Fibroblast of skin of right biceps (primary cell): ENCODE results near the gene EDAR.

Source experiments
- DNase-seq: peaks from one replicate; pipeline ENCODE4 v3.0.0-alpha.2; 2013

The EDAR gene

DNA sequence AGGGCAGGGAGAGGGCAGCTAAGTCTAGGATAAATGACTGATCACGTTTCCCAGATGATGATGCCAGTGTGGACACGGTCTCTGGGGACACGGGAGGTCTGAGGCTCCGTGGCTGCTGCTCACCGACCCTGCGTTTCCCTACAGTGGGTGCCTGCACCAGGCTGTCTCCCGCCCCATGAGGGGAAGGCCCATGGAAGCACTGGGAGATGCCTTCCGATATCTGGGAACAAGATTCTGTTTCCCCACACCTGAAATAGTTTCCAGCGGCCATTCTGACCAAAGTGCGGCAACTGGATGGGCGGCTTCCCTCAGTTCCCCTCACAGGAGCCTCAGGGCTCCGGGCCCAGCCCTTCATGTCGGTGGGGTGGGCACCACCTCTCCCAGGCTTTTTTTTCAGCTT lies 83.1 kb downstream of the EDAR start:
- no peak for DNase-seq

DNA sequence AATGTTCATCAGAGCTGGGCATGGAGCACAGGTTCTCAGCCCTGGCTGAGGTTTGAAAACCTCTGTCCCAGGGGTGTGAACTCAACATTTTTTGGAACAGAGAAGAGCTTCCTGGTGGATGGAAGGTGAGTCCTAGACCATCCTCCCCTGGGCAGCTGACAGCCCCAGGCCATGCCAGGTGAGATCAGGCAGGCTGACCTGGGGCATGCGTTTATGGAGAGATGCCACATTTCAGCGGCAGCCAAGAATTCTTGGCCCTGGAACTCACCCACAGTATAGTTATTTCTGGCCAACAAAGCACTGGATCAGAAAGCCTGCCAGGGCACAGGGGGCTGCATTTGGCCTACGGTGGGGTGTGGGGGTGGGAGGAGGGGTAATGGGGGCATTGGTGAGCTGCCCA lies 83.8 kb downstream of the EDAR start:
- no peak for DNase-seq

DNA sequence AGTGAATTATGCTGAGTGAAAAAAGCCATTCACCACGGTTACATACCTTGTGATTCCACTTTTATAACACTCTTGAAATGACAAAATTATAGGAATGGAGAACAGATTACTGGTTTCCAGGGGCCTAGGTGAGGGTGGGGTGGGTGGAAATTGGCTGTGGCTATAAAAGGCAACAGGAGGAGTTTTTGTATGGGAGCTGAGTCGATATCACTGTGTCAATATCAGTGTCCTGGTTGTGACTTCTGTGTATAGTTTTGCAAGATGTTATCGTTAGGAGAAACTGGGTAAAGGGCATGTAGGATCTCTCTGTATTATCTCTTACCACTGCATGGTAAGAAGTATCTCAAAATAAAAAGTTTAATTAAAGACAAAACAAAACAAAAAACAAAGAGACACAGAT lies 84.3 kb downstream of the EDAR start:
- DNase-seq = no peak

DNA sequence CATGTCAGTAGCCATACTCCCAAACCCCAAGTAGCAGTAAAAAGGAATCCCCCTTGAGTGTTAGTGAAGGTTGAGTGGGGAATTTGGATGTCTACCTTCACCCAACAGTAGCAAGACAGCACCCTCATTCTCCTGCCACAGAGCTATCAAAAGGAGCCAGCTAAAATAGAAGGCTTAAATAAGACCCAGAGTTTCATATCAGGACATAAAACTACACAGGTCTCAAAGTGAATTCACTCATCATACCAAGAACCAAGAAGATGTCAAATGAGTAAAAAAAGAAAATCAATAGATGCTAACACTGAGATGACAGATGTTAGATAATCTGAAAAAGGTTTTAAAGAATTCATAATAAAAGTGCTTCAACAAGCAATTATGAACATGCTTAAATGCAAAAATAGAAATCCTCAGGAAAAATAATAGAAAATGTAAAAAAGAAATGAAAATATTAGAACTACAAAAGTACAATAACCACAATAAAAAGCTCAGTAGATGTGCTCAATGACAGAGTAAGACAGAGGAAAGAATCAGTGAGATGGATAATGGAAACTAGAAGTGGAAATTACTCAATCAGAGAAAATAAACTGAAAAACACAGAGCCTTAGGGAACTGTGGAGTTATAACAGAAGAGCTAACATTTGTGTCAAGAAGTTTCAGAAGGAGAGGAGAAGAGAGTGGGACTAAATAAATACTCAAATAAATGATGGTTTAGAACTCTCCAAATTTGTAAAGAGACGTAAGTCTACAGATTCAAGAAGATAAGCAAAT lies 90.5 kb downstream of the EDAR start:
- DNase-seq = no peak

DNA sequence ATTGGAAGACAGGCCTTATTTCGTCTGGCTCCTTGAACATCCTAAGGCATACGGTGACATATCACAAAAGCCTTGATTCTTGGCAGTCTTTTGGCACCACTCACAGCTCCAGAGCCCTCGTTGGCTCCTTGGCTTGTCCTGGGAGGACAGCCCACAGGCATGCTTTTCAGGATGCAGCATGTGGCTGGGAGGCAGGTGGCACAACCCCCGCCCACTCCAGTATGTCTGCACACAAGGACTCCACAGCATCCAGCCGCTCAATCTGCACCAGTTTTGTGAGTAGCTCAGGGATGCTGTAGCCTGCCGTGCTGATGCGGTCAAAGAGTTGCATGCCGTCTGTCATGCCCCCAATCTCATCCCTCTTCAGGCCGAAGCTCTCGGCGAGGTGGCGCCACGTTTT lies 92.3 kb downstream of the EDAR start:
- no peak for DNase-seq

DNA sequence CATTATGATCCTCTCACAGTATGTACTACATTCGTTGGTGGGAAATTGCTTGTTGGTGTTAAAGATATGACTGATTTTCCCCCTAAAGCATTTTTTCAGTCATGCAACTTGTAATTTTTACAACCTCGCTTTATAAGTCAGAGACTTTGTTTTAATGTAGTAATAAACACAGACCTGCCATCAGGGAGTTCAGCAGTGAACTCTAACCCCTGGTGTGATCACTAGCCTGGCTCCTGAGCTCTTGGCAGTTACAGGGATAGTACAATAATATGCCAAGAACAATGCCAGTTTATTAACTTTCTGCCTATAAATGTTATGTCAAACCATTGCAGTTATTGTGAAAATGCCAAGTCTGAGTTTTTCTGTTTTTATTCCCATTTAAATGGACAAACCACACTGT lies 93.8 kb downstream of the EDAR start:
- DNase-seq = no peak

DNA sequence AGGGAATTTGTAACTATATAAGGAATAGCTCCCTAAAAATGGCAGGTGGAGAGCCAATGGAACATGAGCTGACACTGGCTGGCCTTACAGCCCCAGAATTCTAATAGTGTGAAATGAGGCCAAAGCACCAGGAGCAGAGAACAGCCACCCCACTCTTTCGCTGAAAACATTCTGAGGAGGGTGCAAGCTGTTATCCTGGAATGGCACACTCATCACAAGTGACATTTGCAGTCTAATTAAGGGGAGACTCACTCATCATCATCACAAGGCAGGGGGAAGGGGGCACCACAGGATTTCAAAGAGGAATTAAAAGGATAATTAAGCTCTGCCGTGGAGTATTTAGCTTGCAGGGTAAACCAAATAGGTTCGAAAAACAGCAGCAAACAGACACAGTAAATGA lies 94.3 kb downstream of the EDAR start:
- no peak for DNase-seq

DNA sequence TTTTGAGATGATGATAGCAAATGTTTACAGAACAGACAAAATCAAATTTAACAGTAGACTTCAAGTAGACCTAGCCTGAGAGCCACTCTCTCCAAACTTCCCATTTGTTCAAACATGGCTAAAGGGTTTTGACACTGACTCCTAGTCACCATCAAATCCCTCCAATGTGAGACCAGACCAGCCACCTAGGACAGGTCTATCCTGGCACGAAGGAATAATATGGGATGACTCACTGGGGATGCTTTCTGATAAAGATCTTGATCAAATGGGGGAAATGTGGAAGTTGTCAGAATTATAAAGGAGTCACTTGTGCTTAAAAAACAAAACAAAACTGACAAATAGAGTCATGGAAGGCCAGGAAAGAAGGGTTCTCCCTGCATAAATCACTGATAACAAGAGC lies 95.7 kb downstream of the EDAR start:
- no peak for DNase-seq

DNA sequence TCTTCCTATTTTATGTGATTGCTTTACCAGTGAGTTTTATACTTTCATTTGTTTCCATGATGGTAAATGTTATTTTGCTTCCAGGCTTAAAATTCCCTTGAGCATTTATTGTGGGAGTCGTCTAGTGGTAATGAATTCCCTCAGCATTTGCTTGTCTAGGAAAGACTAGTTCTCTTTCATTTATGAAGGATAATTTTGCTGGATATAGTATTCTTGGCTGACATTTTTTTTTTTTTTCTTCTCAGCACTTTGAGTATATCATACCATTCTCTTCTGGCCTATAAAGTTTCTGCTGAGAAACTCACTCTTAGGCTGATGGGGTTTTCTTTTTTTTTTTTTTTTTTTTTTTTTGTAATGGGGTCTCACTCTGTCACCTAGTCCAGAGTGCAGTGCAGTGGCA lies 99.1 kb downstream of the EDAR start:
- no peak for DNase-seq

DNA sequence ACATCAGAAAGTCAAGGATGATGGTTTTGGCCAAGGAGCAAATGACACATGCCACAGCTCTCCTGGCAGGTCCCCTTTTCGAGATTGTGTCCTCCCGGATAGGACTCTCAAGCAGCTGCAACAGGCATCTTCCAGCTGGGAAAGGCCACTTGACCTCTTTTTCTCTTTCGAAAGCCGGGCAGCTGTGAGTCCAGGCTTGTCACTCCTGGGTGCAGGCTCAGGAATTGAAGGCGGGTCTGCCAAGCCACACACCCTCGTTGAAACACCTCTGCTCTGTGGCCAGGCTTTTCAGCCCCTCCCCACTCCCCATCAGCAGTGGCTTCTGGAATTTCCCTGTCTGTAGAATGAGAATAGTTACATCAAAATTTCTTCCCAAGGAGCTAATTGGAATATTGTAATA lies 104.4 kb downstream of the EDAR start:
- DNase-seq = no peak

DNA sequence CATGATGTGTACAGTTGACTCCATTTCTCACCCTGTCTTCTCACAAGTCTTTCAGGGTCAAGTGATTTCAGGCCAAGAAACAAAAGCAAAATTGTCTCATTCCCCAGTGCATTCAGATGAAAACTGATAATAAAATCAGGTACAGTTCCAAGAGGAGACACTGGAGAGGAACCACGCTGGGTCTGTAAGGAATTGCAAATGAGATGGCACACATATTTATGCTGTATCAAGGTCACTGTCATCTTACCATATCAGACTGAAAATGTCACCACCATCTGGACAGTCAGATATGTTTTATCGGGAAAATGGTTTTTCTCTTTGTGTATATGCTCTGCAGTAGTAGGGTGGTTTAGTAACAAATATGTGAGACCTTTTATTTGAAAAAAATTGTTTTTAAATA lies 110.7 kb downstream of the EDAR start:
- DNase-seq = no peak

DNA sequence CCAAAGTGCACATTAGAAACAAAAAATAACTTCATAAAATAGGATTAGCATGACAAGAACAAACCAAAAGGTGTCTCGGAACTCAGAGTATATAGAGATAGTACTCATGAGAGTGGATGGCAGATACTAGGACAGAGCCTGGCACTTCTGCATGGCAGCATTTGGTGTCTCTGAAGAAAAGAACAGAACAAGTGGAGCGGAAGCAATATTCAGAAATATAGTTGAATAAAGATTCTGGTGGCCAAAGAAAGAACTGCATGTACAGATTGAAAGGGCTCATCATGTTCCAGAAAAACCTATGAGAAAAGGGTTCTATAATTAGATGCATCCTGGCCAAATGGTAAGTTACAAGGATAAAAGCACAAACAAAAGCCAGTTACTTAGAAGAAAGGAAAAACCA lies 111.5 kb downstream of the EDAR start:
- no peak for DNase-seq

DNA sequence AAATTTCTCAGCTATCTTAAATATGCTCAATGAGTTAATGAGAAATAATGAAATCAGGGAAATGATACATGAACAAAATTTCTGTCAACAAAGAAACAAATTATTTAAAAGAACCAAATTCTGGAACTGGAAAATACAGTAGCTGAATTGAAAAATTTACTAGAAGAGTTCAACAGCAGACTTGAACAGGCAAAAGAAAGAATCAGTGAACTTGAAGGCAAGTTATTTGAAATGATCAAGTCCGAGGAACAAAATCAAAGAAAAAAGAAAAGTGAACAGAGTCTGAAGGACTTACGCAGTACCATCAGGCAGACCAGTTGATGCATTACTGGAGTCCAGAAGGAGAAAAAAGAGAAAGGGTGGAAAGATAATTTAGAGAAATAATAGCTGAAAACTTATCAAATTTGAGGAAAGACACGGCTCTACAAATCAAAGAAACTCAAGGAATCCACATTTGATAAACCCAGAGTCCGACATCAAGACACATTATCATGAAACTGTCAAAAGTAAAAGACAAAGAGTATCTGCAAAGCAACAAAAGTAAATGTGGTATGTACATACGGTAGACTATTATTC lies 118.9 kb downstream of the EDAR start:
- DNase-seq = no peak

DNA sequence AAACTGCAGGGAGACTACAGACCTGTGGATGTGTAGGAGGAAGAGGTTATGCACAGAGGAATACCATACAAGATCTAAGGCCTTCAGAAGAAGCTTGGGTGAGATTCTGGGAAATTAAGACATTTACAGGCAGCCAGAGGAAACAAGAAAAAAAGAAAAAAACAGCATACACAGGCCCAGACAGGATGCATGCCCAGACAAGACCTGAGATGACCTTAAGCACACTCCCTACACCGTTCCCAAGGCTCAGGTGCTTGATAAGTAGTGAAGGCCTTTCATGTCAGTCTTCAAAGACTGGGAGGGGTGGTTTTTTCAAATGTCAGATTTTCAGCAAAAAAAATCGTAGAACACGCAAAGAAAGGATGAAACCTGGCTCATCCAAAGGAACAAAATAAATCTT lies 119.5 kb downstream of the EDAR start:
- DNase-seq = no peak

DNA sequence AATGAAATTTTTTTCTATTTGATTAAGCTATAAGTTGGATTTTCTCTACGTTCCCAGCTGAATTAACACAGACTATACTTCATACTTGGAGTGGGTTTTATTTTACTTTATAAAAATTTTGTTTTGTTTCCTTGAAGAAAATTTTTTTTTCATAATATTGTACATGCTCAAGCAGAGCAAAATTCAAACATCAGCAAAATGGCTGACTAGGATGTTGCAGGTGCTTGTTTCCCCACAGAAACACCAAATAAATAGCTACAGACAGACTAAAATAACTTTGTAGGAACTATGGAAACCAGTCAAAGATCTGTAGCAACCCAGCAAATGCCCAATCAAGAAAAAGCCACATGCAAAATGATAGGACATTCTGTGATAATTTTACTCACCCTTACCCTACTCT lies 120.1 kb downstream of the EDAR start:
- no peak for DNase-seq

DNA sequence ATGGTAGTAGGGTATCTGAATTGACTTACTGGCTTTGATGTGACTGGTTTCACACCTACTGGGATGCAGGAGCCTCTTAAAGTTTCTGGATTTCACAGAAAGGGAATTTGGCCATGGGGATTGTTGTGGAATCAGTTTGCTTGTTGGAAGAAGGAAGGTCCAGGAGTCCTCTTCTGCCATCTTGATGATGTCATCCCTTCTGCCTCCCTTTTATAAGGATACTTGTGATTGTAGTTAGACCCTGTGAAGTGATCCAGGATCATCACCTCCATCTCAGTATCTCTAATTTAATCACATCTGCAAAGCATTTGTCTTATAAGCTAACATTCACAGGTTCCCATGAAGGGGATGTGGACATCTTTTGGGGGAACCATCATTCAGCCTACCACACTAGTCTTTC lies 123.0 kb downstream of the EDAR start:
- DNase-seq = no peak

DNA sequence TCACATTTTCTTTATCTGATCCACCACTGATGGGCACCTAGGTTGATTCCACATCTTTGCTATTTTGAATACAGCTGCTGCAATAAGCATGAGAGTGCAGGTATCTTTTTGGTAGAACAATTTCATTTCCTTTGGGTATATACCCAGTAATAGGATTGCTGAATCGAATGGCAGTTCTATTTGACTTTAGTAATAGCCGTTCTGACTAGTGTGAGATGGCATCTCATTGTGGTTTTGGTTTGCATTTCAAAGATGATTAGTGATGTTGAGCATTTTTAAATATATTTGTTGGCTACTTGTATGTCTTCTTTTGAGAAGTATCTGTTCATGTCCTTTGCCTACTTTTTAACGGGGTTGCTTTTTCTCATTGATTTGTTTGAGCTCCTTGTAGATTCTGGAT lies 130.1 kb downstream of the EDAR start:
- peak; percentile 37 for DNase-seq

DNA sequence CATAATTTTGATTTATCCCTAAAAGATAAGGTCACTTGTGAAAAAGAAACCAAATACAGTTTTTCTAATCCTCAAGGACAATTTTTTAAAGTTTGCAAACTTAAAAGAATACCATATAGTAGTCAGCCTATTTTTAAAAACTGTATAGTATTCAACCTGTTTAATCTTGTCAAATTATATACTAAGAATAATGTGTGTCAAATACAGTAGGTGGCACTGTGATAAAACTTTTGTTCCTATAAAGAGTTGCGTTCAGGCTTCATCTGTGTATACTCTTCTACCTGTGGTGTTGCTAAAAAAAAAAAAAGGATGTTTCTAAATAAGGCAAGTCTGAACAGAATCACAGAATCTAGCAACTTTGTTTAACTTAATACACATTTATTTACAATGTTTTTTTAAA lies 133.8 kb downstream of the EDAR start:
- DNase-seq = peak; percentile 6

DNA sequence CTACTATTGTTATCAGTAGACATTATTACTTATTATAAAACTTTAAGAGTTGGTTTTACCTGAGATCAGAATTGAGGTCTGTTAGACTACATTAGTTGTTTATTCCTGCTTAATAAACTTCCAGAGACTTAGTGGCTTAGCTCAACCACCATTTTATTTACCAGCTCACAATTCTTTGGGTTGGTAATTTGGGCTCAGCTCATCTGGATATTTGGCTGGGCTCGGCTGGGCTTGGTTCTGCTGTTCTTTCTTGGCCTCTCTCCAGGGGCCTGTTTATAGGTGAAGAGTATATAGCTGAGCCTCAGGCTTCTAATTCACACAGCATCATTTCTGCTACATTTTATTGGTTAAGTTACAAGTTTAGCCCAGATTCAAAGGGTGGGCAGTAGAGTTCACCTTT lies 134.5 kb downstream of the EDAR start:
- no peak for DNase-seq

DNA sequence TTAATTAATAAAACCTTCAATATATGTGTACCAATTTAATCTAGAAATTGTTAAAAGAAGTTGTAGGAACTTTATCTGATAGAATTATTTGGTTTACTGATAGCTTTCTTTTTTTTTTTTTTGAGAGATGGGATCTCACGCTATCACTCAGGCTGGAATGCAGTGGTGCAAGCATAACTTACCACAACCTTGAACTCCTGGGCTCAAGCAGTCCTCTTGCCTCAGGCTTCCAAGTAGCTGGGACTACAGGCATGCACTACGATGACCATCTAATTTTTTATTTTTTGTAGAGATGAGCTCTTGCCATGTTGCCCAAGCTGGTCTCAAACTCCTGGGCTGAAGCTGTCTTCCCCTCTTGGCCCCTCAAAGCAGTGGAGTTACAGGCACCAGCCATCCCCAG lies 135.6 kb downstream of the EDAR start:
- no peak for DNase-seq

DNA sequence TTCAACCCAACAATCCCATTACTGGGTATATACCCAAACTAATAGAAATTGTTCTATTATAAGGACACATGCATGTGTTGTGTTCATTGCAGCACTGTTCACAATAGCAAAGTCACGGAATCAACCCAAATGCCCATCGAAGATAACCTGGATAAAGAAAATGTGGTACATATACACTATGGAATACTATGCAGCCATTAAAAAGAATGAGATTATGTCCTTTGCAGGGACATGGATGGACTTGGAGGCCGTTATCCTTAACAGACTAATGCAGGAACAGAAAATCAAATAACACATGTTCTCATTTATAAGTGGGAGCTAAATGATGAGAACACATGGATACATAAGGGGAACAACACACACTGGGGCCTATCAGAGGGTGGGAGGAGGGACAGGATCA lies 136.6 kb downstream of the EDAR start:
- no peak for DNase-seq

DNA sequence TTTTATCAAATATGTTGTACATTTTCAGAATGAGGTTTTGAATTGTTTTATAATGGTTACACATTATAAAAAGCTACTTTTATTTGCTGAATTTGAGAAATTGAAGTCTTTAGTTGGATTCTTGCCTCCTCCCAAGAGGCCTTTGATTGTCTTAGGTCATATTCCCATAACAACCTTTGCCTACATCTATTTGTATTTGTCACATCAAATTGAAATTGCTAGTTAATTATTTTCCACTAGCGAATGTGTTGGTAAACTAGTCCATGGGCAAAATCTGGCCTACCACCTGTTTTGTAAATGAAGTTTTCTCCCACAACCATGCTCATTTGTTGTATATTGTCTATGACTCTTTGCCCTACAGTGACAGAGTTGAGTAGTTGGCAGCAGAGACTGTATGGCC lies 142.0 kb downstream of the EDAR start:
- no peak for DNase-seq

DNA sequence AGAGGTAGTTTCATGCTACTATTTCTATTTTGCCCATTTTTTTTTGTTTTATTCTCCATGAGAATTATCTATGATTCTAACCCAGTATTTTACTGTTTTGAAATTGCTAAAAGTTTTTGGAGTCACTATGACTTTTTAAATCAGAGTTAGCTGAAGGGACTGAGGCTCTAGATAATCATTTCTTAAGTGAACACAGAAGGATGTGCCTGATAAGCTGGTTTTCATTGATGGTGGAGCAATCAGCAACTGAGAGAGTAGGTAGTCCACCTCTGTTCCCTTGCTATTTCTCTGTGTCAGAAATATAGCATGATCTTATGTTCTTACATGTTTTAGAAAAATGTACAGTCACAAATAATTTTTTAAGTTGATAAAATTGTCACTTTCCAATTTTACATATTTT lies 143.1 kb downstream of the EDAR start:
- DNase-seq = no peak
